HG02763 (cell line): ENCODE data around the gene XYLT1.

Experiments
- ATAC-seq: cut with Tn5 transposase; IDR thresholded peaks from one replicate; pipeline ENCODE4 v1.9.1; 2021; ENCODE audit warnings: mild to moderate bottlenecking, moderate library complexity; ENCODE audit not compliant: unreplicated experiment

The XYLT1 gene

GRCh38 chr16:17407321-17407720, 63.4 kb downstream of the XYLT1 start:
- no peak for ATAC-seq

DNA sequence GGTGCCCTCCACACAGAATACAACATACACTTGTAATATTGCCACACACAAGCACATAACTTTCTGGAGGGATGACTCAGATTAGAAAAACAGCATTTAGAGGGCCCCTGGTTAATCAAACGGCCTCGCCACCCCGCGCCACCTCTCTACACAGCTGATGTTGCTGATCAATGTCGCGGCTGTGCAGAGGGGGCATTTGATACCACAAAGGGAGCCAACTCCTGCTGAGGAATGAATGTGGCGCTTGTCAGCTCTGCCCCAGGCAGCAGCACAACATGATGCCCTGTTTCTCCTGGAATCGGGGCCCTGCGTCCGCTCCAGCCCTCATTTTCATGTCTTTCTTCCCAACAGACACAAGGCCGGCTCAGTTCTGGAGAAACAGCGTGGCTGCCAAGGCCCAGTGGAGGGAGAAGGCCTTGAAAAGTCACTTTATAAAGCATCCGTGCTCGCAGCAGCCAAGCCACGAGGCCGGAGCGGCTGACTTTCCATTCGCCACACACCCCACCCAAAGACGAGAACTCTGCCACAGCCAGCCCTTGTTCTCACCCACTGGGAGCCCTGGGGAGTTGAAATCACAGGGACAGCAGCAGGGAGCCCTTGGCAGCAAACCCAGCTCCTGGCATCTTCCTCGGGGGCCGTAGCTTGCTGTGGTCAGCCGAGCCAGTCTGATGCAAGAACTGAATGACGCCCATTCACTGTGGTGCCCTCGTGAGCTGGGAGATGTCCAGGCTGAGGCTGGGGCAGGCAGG, 65.6 kb downstream of the XYLT1 start:
- no peak for ATAC-seq

- ATAC-seq, result no peak
Measured at GRCh38 chr16:17403859-17404545, 66.8 kb downstream of the XYLT1 start.

DNA sequence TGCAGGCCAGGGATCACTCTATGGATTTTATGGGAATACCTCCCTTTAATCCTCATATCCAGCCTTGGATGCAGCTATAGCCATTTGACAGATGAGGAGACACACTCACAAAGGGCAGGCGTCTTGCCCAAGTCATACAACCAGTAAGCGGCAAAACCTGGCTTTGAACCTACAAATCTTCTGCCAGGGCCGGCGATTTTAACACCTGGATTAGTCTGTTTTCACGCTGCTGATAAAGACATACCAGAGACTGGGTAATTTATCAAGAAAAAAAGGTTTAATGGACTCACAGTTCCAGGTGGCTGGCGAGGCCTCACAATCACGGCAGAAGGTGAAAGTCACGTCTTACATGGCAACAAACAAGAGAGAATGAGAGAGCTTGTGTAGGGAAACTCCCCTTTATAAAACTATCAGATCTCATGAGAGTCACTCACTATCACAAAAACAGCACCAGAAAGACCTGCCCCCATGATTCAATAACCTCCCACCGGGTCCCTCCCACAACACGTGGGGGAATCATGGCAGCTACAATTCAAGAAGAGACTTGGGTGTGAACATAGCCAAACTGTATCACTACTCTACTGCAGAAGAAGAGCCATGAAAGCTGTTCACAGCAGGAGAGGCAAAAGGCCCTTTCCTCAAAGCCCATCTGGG, 67.5 kb downstream of the XYLT1 start:
- ATAC-seq, result no peak

DNA sequence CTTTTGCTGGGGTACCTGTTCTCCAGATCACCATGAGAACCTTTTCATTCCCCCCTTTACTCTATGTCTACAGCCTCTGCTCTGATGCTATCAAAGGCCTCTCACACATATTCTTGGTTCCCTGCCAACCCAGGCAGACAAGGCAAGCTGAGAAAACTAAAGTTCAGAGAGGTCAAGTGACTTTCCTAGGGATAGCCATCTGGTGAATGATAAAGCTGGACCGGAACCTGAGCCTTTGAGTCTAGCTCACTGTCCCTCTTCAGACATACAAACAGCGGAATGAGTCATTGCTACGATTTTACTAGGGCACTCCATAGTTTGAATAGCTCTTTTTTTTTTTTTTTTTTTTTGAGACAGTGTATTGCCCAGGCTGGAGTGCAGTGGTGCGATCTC, 73.3 kb downstream of the XYLT1 start:
- ATAC-seq, result no peak

GRCh38 chr16:17396762-17397498, 73.8 kb downstream of the XYLT1 start:
- no peak for ATAC-seq

DNA sequence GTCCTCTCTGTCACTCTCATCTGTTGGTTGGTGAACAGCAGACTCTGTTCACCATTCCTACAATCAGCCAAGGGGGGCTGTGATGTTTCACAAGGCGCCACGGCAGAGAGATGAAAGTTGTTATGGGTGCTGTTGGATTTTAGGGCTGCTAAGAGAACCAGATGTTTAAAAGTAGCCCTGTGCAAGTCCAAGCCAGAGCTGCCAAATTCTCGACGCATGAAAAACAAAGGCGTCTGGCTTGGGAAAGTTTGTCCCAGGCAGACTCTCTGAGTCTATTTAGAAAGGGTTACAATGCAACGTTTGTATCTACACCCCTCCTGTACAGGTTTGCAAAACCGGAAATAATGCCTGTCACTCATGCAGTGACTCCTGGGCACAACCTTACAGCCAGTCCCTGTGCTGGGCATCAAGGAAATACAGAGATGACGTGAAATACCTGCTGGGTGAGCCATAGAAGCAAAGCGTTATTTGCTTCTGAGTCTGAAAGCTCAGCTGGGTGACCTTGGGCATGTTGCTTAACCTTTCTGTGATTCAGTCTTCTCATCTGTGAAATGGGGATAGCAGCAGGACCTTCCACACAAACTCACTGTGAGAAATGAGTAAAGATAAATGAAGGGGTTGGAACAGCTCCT, 74.8 kb downstream of the XYLT1 start:
- ATAC-seq, result no peak

DNA sequence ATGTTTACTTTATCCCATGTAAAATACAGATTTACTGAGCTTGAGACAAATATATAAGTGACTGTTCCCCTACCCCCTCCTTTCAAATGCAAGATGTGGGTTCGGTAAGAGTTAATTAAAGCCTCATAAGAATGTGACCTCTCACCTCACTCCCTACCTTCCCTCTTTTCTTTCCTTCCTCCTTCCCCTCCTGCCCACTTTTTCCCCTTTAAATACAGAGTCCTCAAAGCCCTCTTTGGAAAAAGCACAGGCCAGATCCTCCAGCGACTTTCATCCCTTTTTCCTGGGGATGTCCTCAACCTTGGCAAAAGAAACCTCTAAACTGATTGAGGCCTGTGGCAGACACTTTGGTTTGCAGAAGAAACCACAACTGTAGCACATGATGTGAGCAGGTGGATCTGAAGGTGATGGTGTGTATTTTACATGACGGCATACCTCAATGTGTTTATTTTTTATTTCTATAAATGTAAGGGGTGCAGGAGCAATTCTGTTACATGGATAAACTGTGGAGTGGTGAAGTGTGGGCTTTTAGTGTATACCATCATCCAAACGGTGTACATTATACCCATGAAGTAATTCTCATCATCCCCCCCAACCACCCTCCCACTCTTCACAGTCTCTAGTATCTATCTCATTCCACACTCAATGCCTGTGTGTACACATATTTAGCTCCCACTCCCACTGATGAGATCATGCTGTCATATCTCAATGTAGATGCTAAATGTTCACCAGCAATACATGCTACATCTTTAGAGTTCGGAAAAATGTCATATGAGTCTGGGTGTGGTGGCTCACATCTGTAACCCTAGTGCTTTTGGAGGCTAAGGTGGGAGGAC, 77.7 kb downstream of the XYLT1 start:
- ATAC-seq, result no peak

DNA sequence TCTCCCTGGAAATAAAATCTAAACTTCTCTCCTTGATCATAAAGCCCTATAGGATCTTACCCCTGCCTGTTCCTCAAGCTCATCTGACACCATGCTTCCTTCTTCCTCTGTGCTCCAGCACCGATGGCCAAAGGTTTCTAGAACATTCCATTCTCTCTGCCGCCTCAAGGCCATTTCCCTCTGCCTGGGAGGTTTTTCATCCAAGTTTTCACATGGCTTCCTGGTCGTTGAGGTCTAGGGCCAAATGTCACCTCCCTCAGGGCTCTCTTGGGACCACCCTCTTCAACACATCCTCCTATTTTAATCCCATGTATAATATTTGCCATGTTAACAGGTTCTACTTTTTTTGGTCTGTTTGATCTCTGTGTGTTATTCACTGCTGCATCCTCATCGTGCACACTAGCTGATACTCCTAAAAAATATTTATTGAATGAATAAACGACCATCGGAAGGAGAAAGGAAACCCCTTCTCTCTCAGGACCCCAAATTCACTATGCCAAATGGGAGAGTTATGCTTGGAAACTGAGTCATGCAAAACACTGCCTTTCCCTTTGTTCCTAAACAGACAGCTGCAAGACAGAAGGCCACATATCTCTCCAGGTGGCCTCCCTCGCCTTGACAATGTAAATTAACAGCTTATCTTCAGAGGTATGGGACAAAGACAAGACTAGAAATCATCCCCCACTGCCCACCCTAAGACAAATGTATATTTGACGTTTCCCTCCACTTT, 78.5 kb downstream of the XYLT1 start:
- no peak for ATAC-seq

- ATAC-seq, result no peak
Measured at GRCh38 chr16:17391715-17392114, 79.0 kb downstream of the XYLT1 start.

DNA sequence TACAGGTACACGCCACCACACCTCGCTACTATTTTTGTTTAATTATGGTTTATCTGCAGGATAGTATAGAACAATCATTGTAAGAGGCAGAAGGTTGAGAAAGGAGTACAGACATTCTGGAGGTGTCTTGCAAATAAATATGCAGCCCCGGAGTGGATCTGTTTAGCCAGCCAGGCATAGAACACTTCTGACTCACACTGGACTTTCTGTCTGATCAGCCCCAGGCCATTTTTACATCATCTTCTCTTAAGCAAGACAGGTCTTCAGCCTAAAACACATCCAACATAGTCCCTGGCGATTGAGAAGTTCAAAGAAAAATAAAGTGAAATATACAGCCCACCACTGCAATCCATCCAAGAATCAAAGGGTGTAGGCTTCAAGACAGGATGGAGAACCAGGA, 81.4 kb downstream of the XYLT1 start:
- no peak for ATAC-seq

DNA sequence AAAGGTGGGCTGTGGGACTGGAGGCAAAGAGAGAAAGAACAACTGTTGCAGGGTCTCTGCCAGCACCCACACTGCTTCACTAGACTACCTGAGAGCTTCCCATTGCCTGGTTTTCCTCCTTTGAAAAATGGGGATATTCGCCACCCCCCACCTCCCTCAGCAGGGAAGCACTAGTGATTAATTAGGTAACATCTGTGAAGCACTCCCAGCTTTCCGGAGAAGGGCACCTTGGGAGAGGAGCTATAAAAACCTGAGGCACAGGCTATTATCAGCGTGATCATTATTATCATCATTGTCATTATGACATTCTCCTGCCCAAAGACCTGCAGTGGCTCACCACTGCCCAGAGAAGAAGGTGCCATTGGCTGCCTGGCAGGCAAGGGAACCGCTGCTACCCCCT, 83.5 kb downstream of the XYLT1 start:
- no peak for ATAC-seq

GRCh38 chr16:17386229-17386628, 84.5 kb downstream of the XYLT1 start:
- no peak for ATAC-seq

DNA sequence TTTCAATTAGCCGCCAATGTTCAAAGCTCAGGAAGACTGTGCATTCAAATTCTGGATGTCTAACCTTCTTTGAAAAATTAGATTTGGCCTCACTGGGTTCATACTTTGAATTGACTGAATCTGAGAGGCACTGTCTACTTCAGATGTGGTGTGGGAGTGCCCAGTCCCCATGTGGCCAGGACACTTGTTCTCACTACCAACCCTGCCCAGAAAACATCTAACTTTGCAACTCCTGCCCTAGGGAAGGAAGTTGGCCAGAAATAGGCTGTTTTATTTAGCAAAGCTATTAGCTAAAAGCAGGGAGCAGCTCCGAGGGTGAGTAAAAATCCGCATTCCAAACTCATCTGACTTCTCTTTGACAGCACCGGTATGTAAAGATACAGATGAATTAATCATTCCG, 86.3 kb downstream of the XYLT1 start:
- ATAC-seq, result no peak

DNA sequence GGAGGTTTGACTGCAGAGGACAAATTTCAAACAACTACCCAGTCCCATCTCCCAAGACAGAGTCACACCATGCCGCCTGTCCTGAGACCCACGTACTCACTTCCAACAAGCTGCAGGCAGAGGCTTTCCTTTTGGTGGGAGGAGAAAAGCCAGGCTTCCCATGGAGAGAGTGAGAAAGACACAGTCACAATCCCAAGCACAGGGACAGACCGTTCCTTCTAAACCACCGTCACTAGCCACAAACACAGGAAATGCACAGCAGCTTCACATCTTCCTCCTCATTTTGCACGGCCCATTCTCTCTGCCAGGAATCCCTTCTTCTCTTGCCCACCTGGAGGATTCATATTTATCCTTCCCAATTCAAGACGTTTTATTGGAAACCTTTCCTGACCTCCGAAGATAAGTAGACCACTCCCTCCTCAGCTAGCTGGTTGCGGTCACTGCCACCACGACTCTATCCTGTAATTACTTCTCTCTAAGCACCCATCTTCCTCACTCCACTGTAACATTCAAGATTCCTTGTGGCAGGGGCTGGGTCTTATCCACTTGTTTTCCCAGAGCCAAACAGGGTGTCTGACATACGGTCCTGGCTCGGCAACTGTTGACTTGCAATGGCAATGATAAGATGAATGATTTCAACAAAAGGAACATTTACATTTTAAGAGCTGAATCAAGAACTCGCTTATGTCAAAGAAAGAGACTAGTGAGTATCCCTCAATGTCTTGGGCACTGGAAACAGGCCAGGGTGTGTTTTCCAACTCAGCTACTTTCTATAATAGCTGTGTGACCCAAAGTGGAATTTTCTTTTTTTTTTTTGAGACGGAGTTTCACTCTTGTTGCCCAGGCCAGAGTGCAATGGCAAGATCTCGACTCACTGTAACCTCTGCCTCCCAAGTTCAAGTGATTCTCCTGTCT, 87.6 kb downstream of the XYLT1 start:
- no peak for ATAC-seq

GRCh38 chr16:17382514-17382913, 88.2 kb downstream of the XYLT1 start:
- no peak for ATAC-seq

DNA sequence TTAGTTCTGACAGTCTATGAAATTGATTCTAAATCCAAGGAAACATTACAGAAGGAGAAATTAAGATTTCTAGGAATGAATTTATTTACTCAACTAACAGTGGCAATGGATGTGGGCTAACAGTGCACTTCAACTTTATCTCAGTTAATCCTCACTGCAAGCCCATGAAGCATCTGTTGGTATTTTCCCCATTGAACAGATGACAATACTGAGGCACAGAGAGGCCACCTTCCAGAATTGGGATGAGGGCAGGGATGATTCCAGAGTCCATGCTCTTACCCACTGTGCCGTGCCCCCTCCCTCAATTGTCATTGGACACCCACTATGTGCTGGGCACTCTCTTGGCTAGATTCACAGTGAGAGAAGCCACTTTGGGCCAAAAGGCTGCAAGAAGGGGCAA, 89.0 kb downstream of the XYLT1 start:
- no peak for ATAC-seq

DNA sequence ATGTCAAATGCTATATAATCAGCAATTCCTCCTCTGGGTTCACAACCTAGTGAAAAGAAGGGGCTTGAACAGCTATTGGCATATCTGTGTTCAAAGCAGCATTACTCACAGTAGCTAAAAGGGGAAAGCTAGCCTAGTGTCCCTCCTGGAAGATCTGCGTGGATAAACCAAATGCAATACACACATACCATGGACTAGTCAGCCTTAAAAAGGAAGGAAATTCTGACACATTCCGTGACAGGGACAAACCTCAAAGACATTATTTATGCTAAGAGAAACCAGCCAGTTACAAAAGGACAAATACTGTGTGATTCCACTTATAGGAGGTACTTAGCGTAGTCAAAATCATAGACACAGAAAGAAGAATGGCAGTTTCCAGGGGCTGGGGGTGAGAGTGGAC, 90.1 kb downstream of the XYLT1 start:
- ATAC-seq, result no peak
